Activated naive CD4-positive, alpha-beta T cell treated with anti-CD3 and anti-CD28 coated beads for 36 hours (primary cell): ENCODE data around the gene KCNK4. TPM values are rescaled to one million over a fixed set of nuclear protein-coding genes. Genes with fewer than 3 reads are reported as not detected.

Experiments
- CTCF ChIA-PET: fragments of 350-600 bp; sonication (Branson Sonifier 250); formaldehyde crosslinking; loops from one replicate; lab custom pipeline; 2021; ENCODE audit warnings: antibody characterized with exemption; lab: Charles Lee
- DNase-seq: peaks from one replicate; pipeline ENCODE4 v3.0.0-alpha.2; 2020
- H3K27ac Mint-ChIP-seq: one replicate; pipeline ENCODE4 v1.8.0; 2021; ENCODE audit warnings: mild to moderate bottlenecking, mixed read lengths
- H3K27me3 Mint-ChIP-seq: one replicate; pipeline ENCODE4 v1.8.0; 2021; ENCODE audit warnings: low read depth, mixed read lengths
- H3K36me3 Mint-ChIP-seq: one replicate; pipeline ENCODE4 v1.8.0; 2021; ENCODE audit warnings: low read depth, mixed read lengths
- H3K4me1 Mint-ChIP-seq: one replicate; pipeline ENCODE4 v1.8.0; 2021; ENCODE audit warnings: low read depth, mixed read lengths
- H3K4me3 Mint-ChIP-seq: one replicate; pipeline ENCODE4 v1.8.0; 2021; ENCODE audit warnings: mild to moderate bottlenecking, moderate library complexity, mixed read lengths
- H3K9me3 Mint-ChIP-seq: one replicate; pipeline ENCODE4 v1.8.0; 2021; ENCODE audit warnings: mixed read lengths
- intact Hi-C: fragments of 100-400 bp; cut with micrococcal nuclease; formaldehyde crosslinking; loops from one replicate; pipeline ENCODE4 v1.15.1; 2023
- total RNA-seq, 2 experiments: library from RNA; stranded (reverse); gene quantifications; one replicate each; pipeline ENCODE4 v1.2.3, GENCODE V29; 2021

KCNK4 gene
- total RNA-seq, 2 experiments from 2014 or later: 0.41 TPM; not detected in 1

DNA sequence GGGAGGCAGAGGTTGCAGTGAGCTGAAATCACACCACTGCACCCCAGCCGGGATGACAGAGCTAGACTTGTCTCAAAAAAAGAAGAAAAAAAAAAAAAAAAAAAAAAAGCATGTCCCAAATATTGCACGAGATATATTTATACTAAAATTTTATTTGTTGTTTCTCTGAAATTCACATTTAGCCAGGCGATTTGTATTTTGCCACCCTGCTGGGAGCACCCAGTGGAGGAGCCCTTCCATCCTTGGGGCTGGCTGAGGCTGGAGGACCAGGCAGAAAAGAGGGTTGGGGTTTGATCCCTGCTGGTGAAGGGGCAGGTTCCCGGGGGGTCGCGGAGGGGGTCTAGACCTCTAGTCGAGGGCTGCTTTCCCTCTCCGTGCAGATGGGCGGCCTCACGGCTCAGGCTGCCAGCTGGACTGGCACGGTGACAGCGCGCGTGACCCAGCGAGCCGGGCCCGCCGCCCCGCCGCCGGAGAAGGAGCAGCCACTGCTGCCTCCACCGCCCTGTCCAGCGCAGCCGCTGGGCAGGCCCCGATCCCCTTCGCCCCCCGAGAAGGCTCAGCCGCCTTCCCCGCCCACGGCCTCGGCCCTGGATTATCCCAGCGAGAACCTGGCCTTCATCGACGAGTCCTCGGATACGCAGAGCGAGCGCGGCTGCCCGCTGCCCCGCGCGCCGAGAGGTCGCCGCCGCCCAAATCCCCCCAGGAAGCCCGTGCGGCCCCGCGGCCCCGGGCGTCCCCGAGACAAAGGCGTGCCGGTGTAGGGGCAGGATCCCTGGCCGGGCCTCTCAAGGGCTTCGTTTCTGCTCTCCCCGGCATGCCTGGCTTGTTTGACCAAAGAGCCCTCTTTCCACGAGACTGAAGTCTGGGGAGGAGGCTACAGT is 8.1 kb downstream of the KCNK4 start:
- no peak for DNase-seq
- peaks cover 64% of the 10 kb centered on the region for H3K27me3 Mint-ChIP-seq
- CTCF ChIA-PET: interaction anchor here (0.6 to 0.9 kb wide), 3 partner anchors 43 to 471 kb away, joined by 3 to 5 read pairs (median 4); no protein-coding TSS in a partner anchor
- no peaks in the 10 kb centered on the region for H3K36me3 Mint-ChIP-seq
- H3K4me3 Mint-ChIP-seq: no peak overlapping the region
- H3K9me3 Mint-ChIP-seq: no peaks in the 10 kb centered on the region
- intact Hi-C loops: no loop called here
- no peak overlapping the region for H3K27ac Mint-ChIP-seq
- peaks cover 24% of the 10 kb centered on the region for H3K4me1 Mint-ChIP-seq

DNA sequence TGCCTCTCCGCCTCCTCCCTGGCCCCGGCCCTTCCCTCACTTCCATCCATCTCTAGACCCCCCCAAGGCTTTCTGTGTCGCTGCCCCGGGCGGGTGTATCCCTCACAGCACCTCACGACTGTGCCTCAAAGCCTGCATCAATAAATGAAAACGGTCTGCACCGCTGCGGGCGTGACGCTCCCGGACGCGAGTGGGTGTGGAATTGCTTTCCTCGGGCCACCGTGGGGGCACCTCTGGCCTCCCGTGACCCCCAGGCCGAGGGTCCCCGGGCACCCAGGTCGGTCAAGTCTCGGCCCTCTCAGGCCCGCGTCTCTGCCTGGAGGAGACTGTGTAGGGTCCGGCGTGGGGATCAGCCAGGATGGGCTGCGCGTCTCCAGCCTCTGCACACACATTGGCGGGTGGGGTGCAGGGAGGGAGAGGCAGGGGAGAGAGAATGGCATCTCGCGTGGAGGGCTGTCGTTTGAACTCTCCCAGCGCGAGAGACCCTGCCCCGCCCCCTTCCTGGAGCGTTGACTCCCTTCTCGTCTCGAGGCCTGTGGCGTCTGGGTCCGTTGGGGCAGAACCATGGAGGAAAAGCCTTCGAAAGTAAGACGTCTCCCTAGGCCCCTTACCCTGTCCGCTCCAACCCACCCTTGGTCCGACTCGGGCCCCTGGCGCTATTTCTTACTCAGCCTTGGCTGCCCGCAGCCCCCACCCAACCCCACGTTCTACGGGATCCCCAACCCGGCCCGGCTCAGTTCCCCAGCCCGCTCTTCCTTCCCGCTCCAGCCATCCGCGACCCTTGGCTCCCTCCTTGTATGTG is 8.9 kb downstream of the KCNK4 start, which contains the start of gene CATSPERZ:
TSS of gene CATSPERZ (plus strand) at position 512 of the 802 bp plus-strand sequence. CDS start at position 565, 53 bp downstream.
- Mint-ChIP-seq H3K27me3 (peaks cover 58% of the 10 kb centered on the region), H3K36me3 (no peaks in the 10 kb centered on the region), H3K9me3 (no peaks in the 10 kb centered on the region), H3K4me1 (peaks cover 25% of the 10 kb centered on the region), H3K27ac (no peak within 1 kb of the TSS), H3K4me3 (peak within 1 kb of the TSS; percentile 48)
- intact Hi-C loops: loop anchor here (1.0 to 2.0 kb wide), 2 partner anchors 96 to 299 kb away; no protein-coding TSS in a partner anchor
- CTCF ChIA-PET: interaction anchor here (0.7 to 5.2 kb wide), 23 partner anchors 10 to 134 kb away, joined by 3 to 89 read pairs (median 5); partner anchors contain the start of genes BAD, CCDC88B, FERMT3 and GPR137
- no peak for DNase-seq

DNA sequence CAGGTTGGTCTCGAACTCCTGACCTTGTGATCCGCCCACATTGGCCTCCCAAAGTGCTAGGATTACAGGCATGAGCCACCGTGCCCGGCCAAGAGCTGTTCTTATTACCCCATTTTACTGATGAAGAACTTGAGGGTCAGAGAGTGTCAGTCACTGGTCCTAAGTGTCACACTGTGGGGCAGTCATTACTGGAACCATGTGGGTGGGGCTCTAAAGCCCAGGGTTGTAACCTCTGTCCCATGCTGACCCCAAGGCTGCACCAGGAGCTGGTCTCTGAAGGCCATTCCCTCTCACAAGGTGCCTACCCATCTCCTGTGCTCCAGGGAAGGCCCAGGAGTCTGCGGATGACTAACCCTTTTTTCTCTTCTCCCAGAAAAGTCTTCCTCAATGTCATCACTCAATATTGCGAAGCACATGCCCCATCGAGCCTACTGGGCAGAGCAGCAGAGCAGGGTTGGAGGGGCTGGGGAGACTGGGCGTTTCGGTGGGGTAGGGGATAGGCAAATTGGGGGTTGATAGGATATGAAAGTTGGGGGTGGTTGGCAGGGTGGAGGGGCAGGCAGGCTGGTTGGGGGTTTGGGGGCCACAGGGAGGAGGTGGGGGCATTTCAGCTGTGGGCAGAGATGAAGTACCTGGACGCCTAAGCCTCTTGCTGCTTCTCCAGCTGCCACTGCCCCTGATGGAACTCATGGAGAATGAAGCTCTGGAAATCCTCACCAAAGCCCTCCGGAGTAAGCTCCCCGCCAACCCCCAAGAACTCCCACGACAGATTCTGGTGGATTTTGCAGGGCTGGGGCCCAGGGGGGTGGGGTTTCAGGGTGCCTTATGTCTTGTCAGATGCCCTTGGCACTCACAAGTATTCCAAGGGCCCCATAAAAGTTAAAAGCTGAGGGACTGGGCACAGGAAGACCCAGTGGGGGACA is 12.3 kb downstream of the KCNK4 start:
- H3K4me3 Mint-ChIP-seq: peak overlapping the region; percentile 88
- CTCF ChIA-PET: interaction anchor here (0.7 to 5.2 kb wide), 24 partner anchors 11 to 118 kb away, joined by 3 to 89 read pairs (median 6); partner anchors contain the start of genes BAD, FERMT3, NUDT22 and PLCB3
- H3K27ac Mint-ChIP-seq: no peak overlapping the region

DNA sequence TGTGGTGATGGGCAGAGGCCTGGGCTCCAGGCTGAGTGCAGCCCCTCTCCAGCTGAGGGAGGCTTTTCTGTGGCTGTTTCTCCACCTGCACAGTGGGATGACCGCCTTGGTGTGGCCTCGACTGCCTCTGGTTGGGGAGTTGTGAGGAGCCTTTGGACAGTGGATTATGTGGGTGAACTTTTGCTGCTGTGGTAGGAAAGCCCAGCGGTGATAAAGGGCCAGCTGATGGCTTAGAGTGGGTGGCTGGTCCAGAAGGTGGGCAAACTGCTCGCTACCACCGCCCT is 12.9 kb downstream of the KCNK4 start:
- no peaks in the 10 kb centered on the region for H3K9me3 Mint-ChIP-seq
- no peak overlapping the region for H3K27ac Mint-ChIP-seq
- intact Hi-C loops: loop anchor here (1.0 to 2.0 kb wide), 3 partner anchors 100 to 475 kb away; partner anchors contain the start of genes MARK2 and SF1
- peaks cover 36% of the 10 kb centered on the region for H3K4me1 Mint-ChIP-seq
- peak overlapping the region; percentile 88 for H3K4me3 Mint-ChIP-seq
- CTCF ChIA-PET: interaction anchor here (0.8 to 5.2 kb wide), 21 partner anchors 13 to 119 kb away, joined by 3 to 89 read pairs (median 5); partner anchors contain the start of genes BAD, FERMT3, KCNK4 and PLCB3
- peaks cover 21% of the 10 kb centered on the region for H3K27me3 Mint-ChIP-seq
- no peak for DNase-seq
- H3K36me3 Mint-ChIP-seq: peaks cover 9% of the 10 kb centered on the region

More for the DNA sequence above, 12.3 kb downstream of the KCNK4 start:
- Mint-ChIP-seq H3K4me1 (peaks cover 36% of the 10 kb centered on the region), H3K36me3 (peaks cover 9% of the 10 kb centered on the region), H3K27me3 (peaks cover 26% of the 10 kb centered on the region), H3K9me3 (no peaks in the 10 kb centered on the region)
- intact Hi-C loops: loop anchor here (1.0 to 2.0 kb wide), 3 partner anchors 99 to 475 kb away; partner anchors contain the start of genes MARK2 and SF1
- no peak for DNase-seq

DNA sequence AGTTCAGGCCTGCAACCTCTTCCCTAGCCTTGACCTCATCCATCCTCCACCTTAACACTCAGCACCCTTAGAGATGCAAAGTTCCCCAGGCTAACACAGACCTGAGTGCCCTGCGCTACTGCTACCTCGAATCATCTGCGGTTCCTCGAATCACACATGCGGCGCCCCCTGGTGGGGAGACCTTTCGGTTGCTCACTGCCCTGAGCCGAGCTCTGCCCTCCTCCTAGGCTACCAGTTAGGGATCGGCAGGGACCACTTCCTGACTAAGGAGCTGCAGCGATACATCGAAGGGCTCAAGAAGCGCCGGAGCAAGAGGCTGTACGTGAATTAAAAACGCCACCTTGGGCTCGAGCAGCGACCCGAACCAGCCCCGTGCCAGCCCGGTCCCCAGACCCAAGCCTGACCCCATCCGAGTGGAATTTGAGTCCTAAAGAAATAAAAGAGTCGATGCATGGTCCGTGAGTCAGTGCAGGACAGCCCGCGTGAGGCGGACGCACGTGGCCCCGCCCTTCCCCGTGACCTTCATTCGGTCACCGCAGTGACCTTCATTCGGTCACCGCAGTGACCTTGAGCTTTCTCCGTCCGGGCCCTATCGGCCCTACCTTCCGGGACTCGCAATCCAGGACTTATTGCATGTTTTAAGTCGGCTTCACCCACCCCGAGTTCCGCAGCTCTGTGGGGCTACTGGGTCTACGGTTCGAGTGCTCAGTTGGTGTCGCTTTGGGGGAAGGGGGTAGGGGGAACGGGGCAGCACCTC is 13.4 kb downstream of the KCNK4 start:
- Mint-ChIP-seq H3K4me1 (peaks cover 39% of the 10 kb centered on the region), H3K27me3 (peaks cover 19% of the 10 kb centered on the region), H3K4me3 (peak overlapping the region; percentile 88), H3K36me3 (peaks cover 9% of the 10 kb centered on the region), H3K27ac (peak overlapping the region; percentile 91), H3K9me3 (no peaks in the 10 kb centered on the region)
- CTCF ChIA-PET: interaction anchor here (0.6 to 5.2 kb wide), 30 partner anchors 9 to 119 kb away, joined by 3 to 89 read pairs (median 4); partner anchors contain the start of genes BAD, FERMT3, GPR137 and KCNK4
- DNase-seq: peak; percentile 98
- intact Hi-C loops: loop anchor here (1.0 to 2.0 kb wide), 14 partner anchors 13 to 474 kb away; partner anchors contain the start of genes CCDC88B, COX8A, DNAJC4 and FKBP2

DNA sequence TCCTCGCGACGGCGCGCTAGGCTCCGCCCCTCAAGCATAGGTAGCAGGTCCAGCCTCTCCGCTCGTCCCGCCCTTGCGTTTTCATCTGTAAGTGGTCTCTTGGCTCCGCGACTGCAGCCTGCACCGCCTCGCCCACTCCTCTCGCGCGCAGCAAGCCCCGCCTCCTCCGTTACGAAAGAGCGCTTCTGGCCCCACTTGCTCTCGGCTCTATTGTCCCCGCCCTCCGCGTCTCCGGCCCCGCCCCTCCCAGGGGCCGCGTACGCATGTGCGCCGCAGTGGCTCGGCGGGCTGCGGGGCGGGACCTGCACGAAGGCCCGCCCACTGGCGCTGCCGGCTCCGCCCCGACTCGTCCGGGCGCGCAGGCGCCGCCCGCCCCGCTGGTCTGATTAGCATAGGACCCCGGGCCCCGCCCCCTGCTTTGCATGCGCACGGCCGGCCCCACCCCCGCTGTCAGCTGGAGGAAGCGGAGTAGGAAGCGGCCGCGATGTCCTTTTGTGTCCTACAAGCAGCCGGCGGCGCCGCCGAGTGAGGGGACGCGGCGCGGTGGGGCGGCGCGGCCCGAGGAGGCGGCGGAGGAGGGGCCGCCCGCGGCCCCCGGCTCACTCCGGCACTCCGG is 14.1 kb downstream of the KCNK4 start, which contains the start of gene ESRRA:
TSS of gene ESRRA (plus strand) at position 450 of the 616 bp plus-strand sequence. CDS start 1,656 bp downstream, outside the sequence.
- CTCF ChIA-PET: interaction anchor here (0.6 to 5.2 kb wide), 23 partner anchors 10 to 120 kb away, joined by 3 to 89 read pairs (median 4); partner anchors contain the start of genes BAD, FERMT3, GPR137 and KCNK4
- peaks cover 9% of the 10 kb centered on the region for H3K36me3 Mint-ChIP-seq
- peaks cover 12% of the 10 kb centered on the region for H3K27me3 Mint-ChIP-seq
- intact Hi-C loops: loop anchor here (1.0 to 2.0 kb wide), 13 partner anchors 12 to 474 kb away; partner anchors contain the start of genes CCDC88B, COX8A, DNAJC4 and FKBP2
- peak within 1 kb of the TSS; percentile 91 for H3K4me3 Mint-ChIP-seq
- H3K4me1 Mint-ChIP-seq: peaks cover 39% of the 10 kb centered on the region
- H3K27ac Mint-ChIP-seq: peak within 1 kb of the TSS; percentile 91
- DNase-seq: peak; percentile 100
- H3K9me3 Mint-ChIP-seq: no peaks in the 10 kb centered on the region

DNA sequence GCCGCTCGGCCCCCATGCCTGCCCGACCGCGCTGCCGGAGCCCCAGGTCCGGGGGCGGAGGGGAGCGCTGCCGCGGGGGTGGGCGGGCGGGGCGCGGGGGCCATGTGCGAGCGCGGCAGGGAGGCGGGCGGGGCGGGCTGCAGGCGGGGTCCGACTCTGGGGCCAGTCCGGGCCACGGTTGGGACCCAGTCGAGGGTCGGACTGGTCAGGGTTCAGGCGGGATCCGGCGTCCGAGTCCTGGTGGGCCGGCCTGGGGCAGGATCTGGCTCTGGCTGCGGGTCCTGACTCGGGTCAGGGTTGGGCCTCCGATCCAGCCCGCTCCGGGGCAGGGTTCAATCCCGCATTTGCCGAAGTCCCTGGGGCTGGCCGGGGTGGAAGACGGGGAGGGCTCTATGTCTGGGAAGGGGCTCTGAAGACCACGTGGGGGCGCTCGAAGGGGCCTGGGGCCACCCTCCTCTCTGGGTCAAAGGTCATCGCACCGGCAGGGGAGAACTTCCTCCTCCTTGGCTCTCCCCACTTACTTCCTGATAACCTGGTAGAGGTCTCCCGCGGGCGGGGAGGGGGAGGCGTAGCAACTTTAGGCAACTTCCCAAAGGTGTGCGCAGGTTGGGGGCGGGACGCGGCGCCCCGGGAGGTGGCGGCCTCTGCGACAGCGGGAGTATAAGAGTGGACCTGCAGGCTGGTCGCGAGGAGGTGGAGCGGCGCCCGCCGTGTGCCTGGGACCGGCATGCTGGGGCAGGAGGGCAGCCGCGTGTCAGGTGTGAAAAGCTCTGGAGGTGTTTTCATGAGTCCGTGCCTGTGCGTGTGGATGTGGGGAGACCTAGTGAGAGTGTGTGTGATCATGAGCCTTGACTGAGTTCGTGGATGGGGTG is 14.8 kb downstream of the KCNK4 start:
- Mint-ChIP-seq H3K4me1 (peaks cover 35% of the 10 kb centered on the region), H3K27me3 (peaks cover 5% of the 10 kb centered on the region), H3K4me3 (peak overlapping the region; percentile 91), H3K9me3 (no peaks in the 10 kb centered on the region), H3K27ac (peak overlapping the region; percentile 87), H3K36me3 (peaks cover 9% of the 10 kb centered on the region)
- intact Hi-C loops: loop anchor here (1.0 to 2.0 kb wide), 14 partner anchors 11 to 473 kb away; partner anchors contain the start of genes CCDC88B, COX8A, DNAJC4 and FKBP2
- CTCF ChIA-PET: interaction anchor here (2.7 kb wide), 1 partner anchor 55 kb away, joined by 23 read pairs; the partner anchor contains the start of gene PLCB3
- peak; percentile 82 for DNase-seq

DNA sequence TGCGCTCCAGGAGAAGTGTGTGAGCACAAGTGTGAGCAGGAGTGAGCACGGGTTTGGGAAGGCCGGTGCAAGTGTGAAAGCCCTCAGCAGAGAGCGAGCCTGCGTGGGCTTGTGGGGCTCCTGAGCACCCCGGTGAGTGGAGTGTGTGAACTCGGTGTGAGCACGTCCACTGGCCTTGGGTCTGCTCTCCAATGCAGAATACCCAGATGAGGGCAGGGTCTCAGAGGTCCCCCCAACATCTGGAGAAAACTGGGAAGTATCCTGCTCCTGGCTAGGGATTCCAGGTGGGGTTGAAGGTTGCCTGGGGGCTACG is 15.4 kb downstream of the KCNK4 start:
- Mint-ChIP-seq H3K36me3 (peaks cover 9% of the 10 kb centered on the region), H3K27ac (peak overlapping the region; percentile 87), H3K9me3 (no peaks in the 10 kb centered on the region), H3K27me3 (peaks cover 4% of the 10 kb centered on the region), H3K4me1 (peaks cover 35% of the 10 kb centered on the region), H3K4me3 (peak overlapping the region; percentile 91)
- intact Hi-C loops: loop anchor here (1.0 kb wide), 1 partner anchor 49 kb away; no protein-coding TSS in a partner anchor
- CTCF ChIA-PET: no interaction called here
- DNase-seq: no peak

DNA sequence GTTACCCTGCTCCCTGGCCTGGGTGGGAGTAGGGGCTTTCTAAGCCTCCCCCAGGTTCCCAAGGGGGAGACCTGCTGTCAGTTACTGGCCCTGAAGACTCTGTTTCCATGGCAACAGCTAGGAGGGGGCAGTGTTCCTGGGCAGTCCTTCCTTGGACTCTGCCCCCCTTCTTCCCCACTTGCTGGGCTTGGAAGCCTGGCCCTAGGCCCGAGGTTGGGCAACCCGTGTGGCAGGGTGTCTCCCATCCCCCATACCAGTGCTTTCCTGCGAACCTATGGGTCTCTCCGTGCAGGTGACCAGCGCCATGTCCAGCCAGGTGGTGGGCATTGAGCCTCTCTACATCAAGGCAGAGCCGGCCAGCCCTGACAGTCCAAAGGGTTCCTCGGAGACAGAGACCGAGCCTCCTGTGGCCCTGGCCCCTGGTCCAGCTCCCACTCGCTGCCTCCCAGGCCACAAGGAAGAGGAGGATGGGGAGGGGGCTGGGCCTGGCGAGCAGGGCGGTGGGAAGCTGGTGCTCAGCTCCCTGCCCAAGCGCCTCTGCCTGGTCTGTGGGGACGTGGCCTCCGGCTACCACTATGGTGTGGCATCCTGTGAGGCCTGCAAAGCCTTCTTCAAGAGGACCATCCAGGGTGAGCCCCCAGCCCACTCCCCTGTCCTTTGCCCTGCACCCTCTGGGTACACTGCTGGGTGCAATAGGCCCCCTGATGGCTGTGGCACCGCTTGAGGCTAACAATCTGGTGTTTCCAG is 15.9 kb downstream of the KCNK4 start:
- Mint-ChIP-seq H3K4me1 (peaks cover 35% of the 10 kb centered on the region), H3K27me3 (peaks cover under 1% of the 10 kb centered on the region), H3K36me3 (peaks cover 9% of the 10 kb centered on the region), H3K9me3 (no peaks in the 10 kb centered on the region), H3K27ac (peak overlapping the region; percentile 87), H3K4me3 (peak overlapping the region; percentile 91)
- no peak for DNase-seq
- intact Hi-C loops: loop anchor here (1.0 kb wide), 1 partner anchor 48 kb away; no protein-coding TSS in a partner anchor
- CTCF ChIA-PET: interaction anchor here (0.6 to 1.5 kb wide), 4 partner anchors 11 to 419 kb away, joined by 3 to 10 read pairs (median 4); partner anchors contain the start of genes PRDX5 and TRMT112
